Measurements from ENCODE around the gene DSG1.

DNA sequence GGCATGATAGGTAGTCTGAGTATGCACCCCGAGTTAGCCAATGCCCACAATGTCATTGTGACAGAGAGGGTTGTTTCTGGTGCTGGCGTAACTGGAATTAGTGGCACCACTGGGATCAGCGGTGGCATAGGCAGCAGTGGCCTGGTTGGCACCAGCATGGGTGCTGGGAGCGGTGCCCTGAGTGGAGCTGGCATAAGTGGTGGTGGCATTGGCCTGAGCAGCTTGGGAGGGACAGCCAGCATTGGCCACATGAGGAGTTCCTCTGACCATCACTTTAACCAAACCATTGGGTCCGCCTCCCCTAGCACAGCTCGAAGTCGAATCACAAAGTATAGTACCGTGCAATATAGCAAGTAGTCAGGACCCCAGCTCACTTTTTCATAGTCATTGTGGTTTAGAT lies 37.0 kb downstream of the DSG1 start:
- TF ChIP-seq, protein P1, sequence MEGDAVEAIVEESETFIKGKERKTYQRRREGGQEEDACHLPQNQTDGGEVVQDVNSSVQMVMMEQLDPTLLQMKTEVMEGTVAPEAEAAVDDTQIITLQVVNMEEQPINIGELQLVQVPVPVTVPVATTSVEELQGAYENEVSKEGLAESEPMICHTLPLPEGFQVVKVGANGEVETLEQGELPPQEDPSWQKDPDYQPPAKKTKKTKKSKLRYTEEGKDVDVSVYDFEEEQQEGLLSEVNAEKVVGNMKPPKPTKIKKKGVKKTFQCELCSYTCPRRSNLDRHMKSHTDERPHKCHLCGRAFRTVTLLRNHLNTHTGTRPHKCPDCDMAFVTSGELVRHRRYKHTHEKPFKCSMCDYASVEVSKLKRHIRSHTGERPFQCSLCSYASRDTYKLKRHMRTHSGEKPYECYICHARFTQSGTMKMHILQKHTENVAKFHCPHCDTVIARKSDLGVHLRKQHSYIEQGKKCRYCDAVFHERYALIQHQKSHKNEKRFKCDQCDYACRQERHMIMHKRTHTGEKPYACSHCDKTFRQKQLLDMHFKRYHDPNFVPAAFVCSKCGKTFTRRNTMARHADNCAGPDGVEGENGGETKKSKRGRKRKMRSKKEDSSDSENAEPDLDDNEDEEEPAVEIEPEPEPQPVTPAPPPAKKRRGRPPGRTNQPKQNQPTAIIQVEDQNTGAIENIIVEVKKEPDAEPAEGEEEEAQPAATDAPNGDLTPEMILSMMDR (IDR thresholded peaks at IDR 0.05; ENCODE audit: low read length), result no peak
- TF ChIP-seq EZH2phosphoT487 (IDR thresholded peaks at IDR 0.05; ENCODE audit: low read length) (no peak), EZH2 (optimal IDR thresholded peaks at IDR 0.05; ENCODE audit: low read depth, low read length) (no peak)
